GM19023 (cell line): ENCODE data around the gene MRGPRD.

ENCODE experiments used
- ATAC-seq: cut with Tn5 transposase; IDR thresholded peaks from one replicate; pipeline ENCODE4 v1.9.1; 2021; ENCODE audit warnings: mild to moderate bottlenecking, moderate library complexity; ENCODE audit not compliant: unreplicated experiment

Gene MRGPRD

DNA sequence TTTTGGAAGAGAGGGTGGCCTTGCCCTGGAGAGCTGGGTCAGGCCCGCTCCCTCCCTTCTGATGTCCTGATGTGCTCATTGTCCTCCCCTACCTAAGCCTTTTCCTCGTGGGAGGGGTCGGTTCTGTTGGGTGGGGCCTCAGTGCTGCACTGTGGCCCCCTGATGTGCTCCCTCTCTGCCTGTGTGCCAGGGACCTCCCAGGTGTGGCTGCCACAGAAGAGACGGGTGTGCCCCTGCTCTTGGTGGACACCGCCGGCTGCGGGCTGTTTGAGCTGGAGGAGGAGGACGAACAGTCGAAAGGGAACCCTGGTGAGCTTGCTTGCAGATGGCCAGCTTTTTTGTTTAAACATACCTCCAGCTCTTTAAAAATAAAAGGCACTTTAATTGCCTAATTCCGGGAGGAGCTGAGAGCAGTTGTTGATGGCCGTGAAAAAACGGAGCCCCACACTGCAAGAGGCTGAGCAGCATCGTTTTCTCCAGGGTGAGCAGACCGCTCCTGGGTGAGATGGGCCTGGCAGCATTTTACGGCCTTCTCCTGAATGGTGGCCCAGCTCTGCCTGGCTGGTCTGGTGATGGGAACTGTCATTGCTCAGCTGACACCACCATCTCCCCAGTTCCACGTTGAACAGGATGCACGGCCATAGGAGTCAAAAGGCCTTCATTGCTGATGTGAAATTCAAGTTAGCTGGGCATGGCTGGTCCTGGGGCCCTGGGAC lies 47.0 kb downstream of the MRGPRD start:
- ATAC-seq, result no peak

GRCh38 chr11:68932933-68933577 lies 47.7 kb downstream of the MRGPRD start:
- no peak for ATAC-seq

DNA sequence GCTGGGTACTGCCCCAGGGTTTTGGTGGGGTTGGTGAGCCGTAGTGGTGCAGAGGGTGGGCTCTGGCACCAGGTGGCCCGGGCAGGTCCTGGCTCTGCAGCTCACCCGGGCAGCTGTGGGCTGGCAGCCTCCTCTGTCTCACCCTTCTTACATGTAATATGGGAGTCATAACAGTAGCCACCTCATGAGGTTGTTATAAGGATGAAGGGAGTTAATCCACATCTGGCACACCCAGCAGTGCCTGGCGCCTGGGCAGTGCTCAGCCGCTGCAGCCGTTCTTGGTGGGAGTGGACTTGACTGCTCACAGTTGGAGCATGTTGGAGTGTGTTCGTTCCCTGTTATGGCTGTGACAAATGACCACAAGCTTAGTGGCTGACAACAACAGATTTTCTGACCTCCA lies 48.4 kb downstream of the MRGPRD start:
- no peak for ATAC-seq

- ATAC-seq, result no peak
These were observed 48.9 kb downstream of the MRGPRD start for GRCh38 chr11:68931911-68932310.

GRCh38 chr11:68930991-68931855 lies 49.6 kb downstream of the MRGPRD start:
- ATAC-seq, result no peak
